Astrocyte (in vitro differentiated cells and primary cell): Measurements from ENCODE around the gene WNT16. TPM values are rescaled to one million over a fixed set of nuclear protein-coding genes. Genes with fewer than 3 reads are reported as not detected.

Source experiments
- DNase-seq: peaks from one replicate; pipeline ENCODE4 v3.0.0-alpha.2; 2010; ENCODE audit warnings: low read depth
- FAIRE-seq: peaks from 2 replicates; lab custom pipeline; 2011; peaks lifted over from hg19 to GRCh38; lab: Jason Lieb, UNC
- H2AFZ ChIP-seq: 2 replicates; pipeline ENCODE4 v1.6.0; 2012; ENCODE audit warnings: low read depth, low read length, inconsistent platforms
- H3K27ac ChIP-seq: 2 replicates; pipeline ENCODE4 v1.5.1; 2011; ENCODE audit warnings: low read depth, low read length, inconsistent platforms
- H3K27me3 ChIP-seq: 2 replicates; pipeline ENCODE4 v1.6.0; 2011; ENCODE audit warnings: low read length, inconsistent platforms; ENCODE audit not compliant: insufficient read depth
- H3K36me3 ChIP-seq: 2 replicates; pipeline ENCODE4 v1.5.1; 2011; ENCODE audit warnings: low read length, inconsistent platforms; ENCODE audit not compliant: insufficient read depth
- H3K4me1 ChIP-seq: 2 replicates; pipeline ENCODE4 v1.5.1; 2011; ENCODE audit warnings: low read length, inconsistent platforms; ENCODE audit not compliant: insufficient read depth
- H3K4me2 ChIP-seq: 2 replicates; pipeline ENCODE4 v1.6.0; 2012; ENCODE audit warnings: low read length, inconsistent platforms
- H3K4me3 ChIP-seq: 2 replicates; pipeline ENCODE4 v1.5.1; 2011; ENCODE audit warnings: low read depth, mild to moderate bottlenecking, low read length, inconsistent platforms; ENCODE audit not compliant: insufficient read depth
- H3K79me2 ChIP-seq: 2 replicates; pipeline ENCODE4 v1.6.0; 2012; ENCODE audit warnings: mild to moderate bottlenecking, low read length, inconsistent platforms; ENCODE audit not compliant: insufficient read depth
- H3K9ac ChIP-seq: 2 replicates; pipeline ENCODE4 v1.6.0; 2012; ENCODE audit warnings: mild to moderate bottlenecking, low read length, inconsistent platforms
- H3K9me3 ChIP-seq: 2 replicates; pipeline ENCODE4 v1.5.1; 2012; ENCODE audit warnings: low read depth, mild to moderate bottlenecking, low read length, inconsistent platforms; ENCODE audit not compliant: insufficient read depth
- H4K20me1 ChIP-seq: 2 replicates; pipeline ENCODE4 v1.6.0; 2012; ENCODE audit warnings: low read length, inconsistent platforms; ENCODE audit not compliant: insufficient read depth
- H3K27ac Mint-ChIP-seq: one replicate; pipeline ENCODE4 v1.8.0; 2021; ENCODE audit warnings: mild to moderate bottlenecking, mixed read lengths; ENCODE audit not compliant: unreplicated experiment
- H3K27me3 Mint-ChIP-seq: one replicate; pipeline ENCODE4 v1.8.0; 2021; ENCODE audit warnings: low read depth, mixed read lengths; ENCODE audit not compliant: unreplicated experiment
- H3K36me3 Mint-ChIP-seq: one replicate; pipeline ENCODE4 v1.8.0; 2021; ENCODE audit warnings: low read depth, mixed read lengths; ENCODE audit not compliant: unreplicated experiment
- H3K4me1 Mint-ChIP-seq: one replicate; pipeline ENCODE4 v1.8.0; 2021; ENCODE audit warnings: low read depth, mixed read lengths; ENCODE audit not compliant: unreplicated experiment
- H3K4me3 Mint-ChIP-seq: one replicate; pipeline ENCODE4 v1.8.0; 2021; ENCODE audit warnings: mild to moderate bottlenecking, moderate library complexity, mixed read lengths; ENCODE audit not compliant: unreplicated experiment
- H3K9me3 Mint-ChIP-seq: one replicate; pipeline ENCODE4 v1.8.0; 2021; ENCODE audit warnings: mild to moderate bottlenecking, mixed read lengths; ENCODE audit not compliant: unreplicated experiment
- CTCF ChIP-seq: IDR thresholded peaks from 2 replicates; pipeline ENCODE4 v1.5.1; 2011; ENCODE audit warnings: low read depth, mild to moderate bottlenecking, inconsistent platforms, low read length, moderate library complexity; ENCODE audit not compliant: insufficient read depth
- EZH2 ChIP-seq: IDR thresholded peaks from 2 replicates; pipeline ENCODE4 v1.6.1; 2012; ENCODE audit warnings: mild to moderate bottlenecking, low read length, inconsistent platforms; ENCODE audit not compliant: insufficient read depth
- total RNA-seq: library from RNA; stranded (reverse); gene quantifications from 2 replicates; pipeline ENCODE4 v1.2.1, GENCODE V29; 2021

The WNT16 gene
- total RNA-seq, 1 donor from 2014 or later, result 0.07 TPM

GRCh38 chr7:121385800-121386179 lies 57.0 kb downstream of the WNT16 start:
- Mint-ChIP-seq H3K36me3 (peaks cover 1% of the 10 kb centered on the region), H3K27me3 (no peaks in the 10 kb centered on the region), H3K27ac (no peak overlapping the region), H3K9me3 (no peaks in the 10 kb centered on the region), H3K4me1 (peaks cover 36% of the 10 kb centered on the region), H3K4me3 (no peak overlapping the region)
- no peak for DNase-seq
- peaks cover 87% of the 10 kb centered on the region for H4K20me1 ChIP-seq
- TF ChIP-seq EZH2 (no peak), CTCF (no peak)
- no peak for FAIRE-seq
- no peak overlapping the region for H3K4me2 ChIP-seq
- peaks cover 6% of the 10 kb centered on the region for H3K36me3 ChIP-seq
- H3K27ac ChIP-seq, result no peak overlapping the region
- H3K9ac ChIP-seq, result no peak overlapping the region
- H3K9me3 ChIP-seq, result no peaks in the 10 kb centered on the region
- peaks cover 97% of the 10 kb centered on the region for H3K79me2 ChIP-seq
- no peak overlapping the region for H3K4me3 ChIP-seq
- H3K4me1 ChIP-seq, result no peaks in the 10 kb centered on the region
- no peak overlapping the region for H2AFZ ChIP-seq
- H3K27me3 ChIP-seq, result no peaks in the 10 kb centered on the region

GRCh38 chr7:121388950-121389349 lies 60.1 kb downstream of the WNT16 start:
- FAIRE-seq, result no peak
- DNase-seq, result no peak
- no peak overlapping the region for H3K4me2 ChIP-seq
- H3K79me2 ChIP-seq, result peaks cover 99% of the 10 kb centered on the region
- Mint-ChIP-seq H3K4me3 (no peak overlapping the region), H3K27me3 (no peaks in the 10 kb centered on the region), H3K9me3 (no peaks in the 10 kb centered on the region), H3K27ac (no peak overlapping the region), H3K4me1 (peaks cover 36% of the 10 kb centered on the region), H3K36me3 (peaks cover 4% of the 10 kb centered on the region)
- H3K4me1 ChIP-seq, result no peaks in the 10 kb centered on the region
- H3K9ac ChIP-seq, result no peak overlapping the region
- no peak overlapping the region for H3K4me3 ChIP-seq
- H3K9me3 ChIP-seq, result no peaks in the 10 kb centered on the region
- peaks cover 88% of the 10 kb centered on the region for H4K20me1 ChIP-seq
- no peak overlapping the region for H3K27ac ChIP-seq
- H3K27me3 ChIP-seq, result no peaks in the 10 kb centered on the region
- H3K36me3 ChIP-seq, result peaks cover 3% of the 10 kb centered on the region
- TF ChIP-seq EZH2 (no peak), CTCF (no peak)
- H2AFZ ChIP-seq, result no peak overlapping the region

GRCh38 chr7:121390109-121390508 lies 61.3 kb downstream of the WNT16 start:
- Histone ChIP-seq H3K9ac (no peak overlapping the region), H3K4me2 (no peak overlapping the region), H3K4me3 (no peak overlapping the region), H3K79me2 (peaks cover 99% of the 10 kb centered on the region), H3K27me3 (no peaks in the 10 kb centered on the region), H3K27ac (no peak overlapping the region), H3K36me3 (peaks cover 3% of the 10 kb centered on the region), H3K9me3 (no peaks in the 10 kb centered on the region), H3K4me1 (peaks cover 8% of the 10 kb centered on the region), H2AFZ (no peak overlapping the region), H4K20me1 (peaks cover 87% of the 10 kb centered on the region)
- H3K27ac Mint-ChIP-seq, result no peak overlapping the region
- H3K4me1 Mint-ChIP-seq, result peaks cover 35% of the 10 kb centered on the region
- H3K9me3 Mint-ChIP-seq, result no peaks in the 10 kb centered on the region
- H3K4me3 Mint-ChIP-seq, result no peak overlapping the region
- no peak for TF ChIP-seq CTCF
- TF ChIP-seq EZH2, result no peak
- no peaks in the 10 kb centered on the region for H3K27me3 Mint-ChIP-seq
- FAIRE-seq (no peak), DNase-seq (no peak)
- peaks cover 4% of the 10 kb centered on the region for H3K36me3 Mint-ChIP-seq
